ENCODE measurements around the gene PLXNC1.

GRCh38 chr12:94165670-94166364 is 17.4 kb downstream of the PLXNC1 start:
- TF ChIP-seq, protein P1, sequence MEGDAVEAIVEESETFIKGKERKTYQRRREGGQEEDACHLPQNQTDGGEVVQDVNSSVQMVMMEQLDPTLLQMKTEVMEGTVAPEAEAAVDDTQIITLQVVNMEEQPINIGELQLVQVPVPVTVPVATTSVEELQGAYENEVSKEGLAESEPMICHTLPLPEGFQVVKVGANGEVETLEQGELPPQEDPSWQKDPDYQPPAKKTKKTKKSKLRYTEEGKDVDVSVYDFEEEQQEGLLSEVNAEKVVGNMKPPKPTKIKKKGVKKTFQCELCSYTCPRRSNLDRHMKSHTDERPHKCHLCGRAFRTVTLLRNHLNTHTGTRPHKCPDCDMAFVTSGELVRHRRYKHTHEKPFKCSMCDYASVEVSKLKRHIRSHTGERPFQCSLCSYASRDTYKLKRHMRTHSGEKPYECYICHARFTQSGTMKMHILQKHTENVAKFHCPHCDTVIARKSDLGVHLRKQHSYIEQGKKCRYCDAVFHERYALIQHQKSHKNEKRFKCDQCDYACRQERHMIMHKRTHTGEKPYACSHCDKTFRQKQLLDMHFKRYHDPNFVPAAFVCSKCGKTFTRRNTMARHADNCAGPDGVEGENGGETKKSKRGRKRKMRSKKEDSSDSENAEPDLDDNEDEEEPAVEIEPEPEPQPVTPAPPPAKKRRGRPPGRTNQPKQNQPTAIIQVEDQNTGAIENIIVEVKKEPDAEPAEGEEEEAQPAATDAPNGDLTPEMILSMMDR (IDR thresholded peaks at IDR 0.05): no peak
- TF ChIP-seq POLR2A (IDR thresholded peaks at IDR 0.05): no peak
